Progenitor cell of endocrine pancreas (in vitro differentiated cells): ENCODE data around the gene RFXAP. TPM values are rescaled to one million over a fixed set of nuclear protein-coding genes. Genes with fewer than 3 reads are reported as not detected.

ENCODE experiments used
- DNase-seq: peaks from one replicate; pipeline ENCODE4 v3.0.0; 2021; ENCODE audit warnings: low spot score; ENCODE audit not compliant: unreplicated experiment
- H3K27ac Mint-ChIP-seq: 2 replicates; pipeline ENCODE4 v1.8.0; 2021; ENCODE audit warnings: mild to moderate bottlenecking, moderate library complexity, mixed read lengths
- H3K27me3 Mint-ChIP-seq: 2 replicates; pipeline ENCODE4 v1.8.0; 2021; ENCODE audit warnings: mixed read lengths
- H3K36me3 Mint-ChIP-seq: 2 replicates; pipeline ENCODE4 v1.8.0; 2022; ENCODE audit warnings: mixed read lengths; ENCODE audit not compliant: insufficient read depth
- H3K4me1 Mint-ChIP-seq: 2 replicates; pipeline ENCODE4 v1.8.0; 2021; ENCODE audit warnings: low read depth, mixed read lengths
- H3K4me3 Mint-ChIP-seq: 2 replicates; pipeline ENCODE4 v1.8.0; 2021; ENCODE audit warnings: low read depth, mild to moderate bottlenecking, moderate library complexity, mixed read lengths
- H3K9me3 Mint-ChIP-seq: 2 replicates; pipeline ENCODE4 v1.8.0; 2021; ENCODE audit warnings: low read depth, mixed read lengths
- CTCF ChIP-seq: fragments of 200-600 bp; sonication (generic); IDR thresholded peaks from one replicate; pipeline ENCODE4 v1.5.0; 2021; ENCODE audit warnings: antibody characterized with exemption, mild to moderate bottlenecking; ENCODE audit not compliant: unreplicated experiment
- total RNA-seq: library from RNA; stranded (reverse); gene quantifications from 2 replicates; pipeline ENCODE4 v1.2.1, GENCODE V29; 2021

The RFXAP gene
- total RNA-seq, 1 donor from 2014 or later = 13.3 TPM

GRCh38 chr13:36829753-36830152 is 10.7 kb downstream of the RFXAP start:
- Mint-ChIP-seq H3K4me1 (peaks cover 5% of the 10 kb centered on the region), H3K9me3 (no peaks in the 10 kb centered on the region), H3K36me3 (peaks cover 1% of the 10 kb centered on the region), H3K27me3 (no peaks in the 10 kb centered on the region), H3K27ac (no peak overlapping the region), H3K4me3 (no peak overlapping the region)
- no peak for TF ChIP-seq CTCF
- no peak for DNase-seq

GRCh38 chr13:36831291-36831690 is 12.3 kb downstream of the RFXAP start:
- H3K4me3 Mint-ChIP-seq = no peak overlapping the region
- no peaks in the 10 kb centered on the region for H3K9me3 Mint-ChIP-seq
- no peak for DNase-seq
- H3K27me3 Mint-ChIP-seq = no peaks in the 10 kb centered on the region
- H3K36me3 Mint-ChIP-seq = peaks cover 1% of the 10 kb centered on the region
- no peak overlapping the region for H3K27ac Mint-ChIP-seq
- TF ChIP-seq CTCF = no peak
- no peaks in the 10 kb centered on the region for H3K4me1 Mint-ChIP-seq

GRCh38 chr13:36834299-36834698 is 15.3 kb downstream of the RFXAP start:
- no peak overlapping the region for H3K4me3 Mint-ChIP-seq
- H3K36me3 Mint-ChIP-seq = peaks cover 3% of the 10 kb centered on the region
- TF ChIP-seq CTCF = no peak
- no peaks in the 10 kb centered on the region for H3K27me3 Mint-ChIP-seq
- H3K27ac Mint-ChIP-seq = no peak overlapping the region
- peaks cover 11% of the 10 kb centered on the region for H3K4me1 Mint-ChIP-seq
- no peak for DNase-seq
- no peaks in the 10 kb centered on the region for H3K9me3 Mint-ChIP-seq

- H3K36me3 Mint-ChIP-seq = peaks cover 4% of the 10 kb centered on the region
- peak overlapping the region; percentile 62 for H3K27ac Mint-ChIP-seq
- TF ChIP-seq CTCF = no peak
- DNase-seq = no peak
- H3K4me3 Mint-ChIP-seq = no peak overlapping the region
- H3K4me1 Mint-ChIP-seq = peaks cover 16% of the 10 kb centered on the region
- H3K9me3 Mint-ChIP-seq = no peaks in the 10 kb centered on the region
- H3K27me3 Mint-ChIP-seq = no peaks in the 10 kb centered on the region
Measured at GRCh38 chr13:36837354-36838092, 18.5 kb downstream of the RFXAP start.

GRCh38 chr13:36839281-36839680 is 20.3 kb downstream of the RFXAP start:
- no peak overlapping the region for H3K4me3 Mint-ChIP-seq
- H3K27ac Mint-ChIP-seq = no peak overlapping the region
- no peaks in the 10 kb centered on the region for H3K27me3 Mint-ChIP-seq
- H3K4me1 Mint-ChIP-seq = peaks cover 16% of the 10 kb centered on the region
- peaks cover 5% of the 10 kb centered on the region for H3K36me3 Mint-ChIP-seq
- TF ChIP-seq CTCF = no peak
- H3K9me3 Mint-ChIP-seq = no peaks in the 10 kb centered on the region
- no peak for DNase-seq
